ENCODE data around the gene CTAG2. TPM values are rescaled to one million over a fixed set of nuclear protein-coding genes. Genes with fewer than 3 reads are reported as not detected.
"Not testable (repeated sequence)": the region's sequence is repeated elsewhere in the genome, so short reads cannot be mapped to it uniquely, and the experiment has no call there.

Gene CTAG2
- total RNA-seq, 4 donors from 2014 or later = not detected

- H3K9me3 ChIP-seq, DNase-seq, H3K4me3 ChIP-seq, H3K4me1 ChIP-seq, H3K36me3 ChIP-seq, H3K27ac ChIP-seq, H3K27me3 ChIP-seq: not testable (repeated sequence)
These were observed 32.5 kb downstream of the CTAG2 start for GRCh38 chrX:154620767-154621414.

GRCh38 chrX:154619182-154619581 lies 34.2 kb downstream of the CTAG2 start, which contains the start of gene CTAG1B:
Gene CTAG1B, minus strand, starts transcription at chrX:154619282. Its CDS starts 64 bp downstream, at chrX:154619218.
- H3K36me3 ChIP-seq, H3K27me3 ChIP-seq, H3K9me3 ChIP-seq, H3K27ac ChIP-seq, H3K4me1 ChIP-seq, H3K4me3 ChIP-seq, DNase-seq: not testable (repeated sequence)

- not testable (repeated sequence) for DNase-seq, H3K4me1 ChIP-seq, H3K4me3 ChIP-seq, H3K27me3 ChIP-seq, H3K36me3 ChIP-seq, H3K27ac ChIP-seq, H3K9me3 ChIP-seq
These were observed 39.8 kb downstream of the CTAG2 start for GRCh38 chrX:154613586-154613985.

- not testable (repeated sequence) for H3K27ac ChIP-seq, H3K9me3 ChIP-seq, H3K36me3 ChIP-seq, H3K27me3 ChIP-seq, H3K4me3 ChIP-seq, H3K4me1 ChIP-seq, DNase-seq
These were observed 42.2 kb downstream of the CTAG2 start for GRCh38 chrX:154611146-154611545.

GRCh38 chrX:154608823-154609222 lies 44.6 kb downstream of the CTAG2 start:
- H3K9me3 ChIP-seq, H3K27me3 ChIP-seq, H3K4me1 ChIP-seq, DNase-seq, H3K36me3 ChIP-seq, H3K27ac ChIP-seq, H3K4me3 ChIP-seq: not testable (repeated sequence)

- not testable (repeated sequence) for H3K9me3 ChIP-seq, H3K36me3 ChIP-seq, H3K27ac ChIP-seq, H3K27me3 ChIP-seq, H3K4me3 ChIP-seq, DNase-seq, H3K4me1 ChIP-seq
These were observed 45.4 kb downstream of the CTAG2 start for GRCh38 chrX:154607976-154608375.

- Histone ChIP-seq H3K4me3 (no peak overlapping the region), H3K9me3 (no peaks in the 10 kb centered on the region), H3K27ac (no peak overlapping the region), H3K27me3 (no peaks in the 10 kb centered on the region), H3K36me3 (no peaks in the 10 kb centered on the region), H3K4me1 (no peaks in the 10 kb centered on the region)
- TF ChIP-seq CTCF (IDR thresholded peaks at IDR 0.05) = no peak
- no peak for TF ChIP-seq POLR2A (IDR thresholded peaks at IDR 0.05)
- DNase-seq = no peak
These were observed 46.0 kb downstream of the CTAG2 start for GRCh38 chrX:154607370-154607769.

- no peak overlapping the region for H3K4me3 ChIP-seq
- H3K36me3 ChIP-seq = no peaks in the 10 kb centered on the region
- H3K9me3 ChIP-seq = no peaks in the 10 kb centered on the region
- H3K4me1 ChIP-seq = no peaks in the 10 kb centered on the region
- no peak for DNase-seq
- no peaks in the 10 kb centered on the region for H3K27me3 ChIP-seq
- H3K27ac ChIP-seq = no peak overlapping the region
- TF ChIP-seq POLR2A (IDR thresholded peaks at IDR 0.05) = no peak
- TF ChIP-seq CTCF (IDR thresholded peaks at IDR 0.05) = no peak
These were observed 47.8 kb downstream of the CTAG2 start for GRCh38 chrX:154605566-154605965.
